Measurements from ENCODE around the gene FN1. TPM values are rescaled to one million over a fixed set of nuclear protein-coding genes. Genes with fewer than 3 reads are reported as not detected.

FN1 gene
- total and polyA plus RNA-seq, 2 donors (not counting 3 experiments of a cell fraction or from before 2014, with no cell fraction given) = 3,221 to 3,740 TPM

- no peaks in the 10 kb centered on the region for H4K20me1 ChIP-seq (replicated peaks; ENCODE audit: control insufficient read depth, extremely low read depth, insufficient read depth, low read length)
- no peaks in the 10 kb centered on the region for H3K9me3 ChIP-seq (replicated peaks; ENCODE audit: control insufficient read depth, insufficient read depth, low read length)
- no peaks in the 10 kb centered on the region for H3K4me1 ChIP-seq (ENCODE audit: control insufficient read depth, extremely low read depth, insufficient read depth, low read length)
- no peak overlapping the region for H3K27ac ChIP-seq (ENCODE audit: insufficient read depth, low read depth, low read length)
- intact Hi-C loops (cut with micrococcal nuclease) = no loop called here
- H3K79me2 ChIP-seq (ENCODE audit: control insufficient read depth, insufficient read depth, low read length) = peaks cover 2% of the 10 kb centered on the region
- DNase-seq (ENCODE audit: low read depth, low spot score) (no peak), FAIRE-seq (no peak)
- H3K36me3 ChIP-seq (ENCODE audit: control insufficient read depth in 2 of 2, extremely low read depth in 1 of 2, insufficient read depth in 2 of 2, low read length in 2 of 2) = peaks cover 51 to 85% of the 10 kb centered on the region in 2 experiments
- TF ChIP-seq EZH2 (IDR thresholded peaks at IDR 0.05; ENCODE audit: borderline replicate concordance, low read depth, low read length, severe bottlenecking) (no peak), POLR2AphosphoS5 (IDR thresholded peaks at IDR 0.05; ENCODE audit: insufficient read depth, low read depth, low read length) (no peak), POLR2A (IDR thresholded peaks at IDR 0.05; ENCODE audit: low read depth, low read length) (peak; percentile 34)
- ChIA-PET CTCF (no interaction called here), POLR2A (interaction anchor here (1.2 kb wide), 1 partner anchor 19 kb away, joined by 3 read pairs; no protein-coding TSS in a partner anchor)
- no peaks in the 10 kb centered on the region for H3K27me3 ChIP-seq (ENCODE audit: control insufficient read depth in 2 of 2, insufficient read depth in 2 of 2, low read length in 2 of 2)
- H3K9me1 ChIP-seq (replicated peaks; ENCODE audit: control insufficient read depth, extremely low read depth, insufficient read depth, low read length) = no peaks in the 10 kb centered on the region
- dilution Hi-C loops (cut with MboI; ENCODE audit: extremely low pct_ligation_motif_present, low sequenced_read_pairs) = no loop called here
- H3K4me2 ChIP-seq (ENCODE audit: insufficient read depth, low read length) = no peak overlapping the region
- no peak overlapping the region for H3K9ac ChIP-seq (replicated peaks; ENCODE audit: extremely low read depth, insufficient read depth, low read length)
- H3K4me3 ChIP-seq (replicated peaks in 1 of 3; ENCODE audit: insufficient read depth in 1 of 3, low read depth in 1 of 3, low read length in 3 of 3) = no peak overlapping the region
- BruUV-seq (replicated peaks) = no TSS peak
- no peak overlapping the region for H2AFZ ChIP-seq (ENCODE audit: low read depth, low read length)
Observed at GRCh38 chr2:215377283-215377682, 58.6 kb downstream of the FN1 start.

GRCh38 chr2:215376103-215376780 lies 59.6 kb downstream of the FN1 start:
- ChIA-PET CTCF (no interaction called here), POLR2A (interaction anchor here (1.2 kb wide), 1 partner anchor 21 kb away, joined by 3 read pairs; no protein-coding TSS in a partner anchor)
- DNase-seq (ENCODE audit: low read depth, low spot score) = no peak
- H3K4me1 ChIP-seq (ENCODE audit: control insufficient read depth, extremely low read depth, insufficient read depth, low read length) = no peaks in the 10 kb centered on the region
- no TSS peak for BruUV-seq (replicated peaks)
- H3K9ac ChIP-seq (replicated peaks; ENCODE audit: extremely low read depth, insufficient read depth, low read length) = no peak overlapping the region
- H3K4me3 ChIP-seq (replicated peaks in 1 of 3; ENCODE audit: insufficient read depth in 1 of 3, low read depth in 1 of 3, low read length in 3 of 3) = no peak overlapping the region
- no peak overlapping the region for H3K4me2 ChIP-seq (ENCODE audit: insufficient read depth, low read length)
- H3K9me3 ChIP-seq (replicated peaks; ENCODE audit: control insufficient read depth, insufficient read depth, low read length) = no peaks in the 10 kb centered on the region
- intact Hi-C loops (cut with micrococcal nuclease) = no loop called here
- H3K9me1 ChIP-seq (replicated peaks; ENCODE audit: control insufficient read depth, extremely low read depth, insufficient read depth, low read length) = no peaks in the 10 kb centered on the region
- no peaks in the 10 kb centered on the region for H3K27me3 ChIP-seq (ENCODE audit: control insufficient read depth in 2 of 2, insufficient read depth in 2 of 2, low read length in 2 of 2)
- no peaks in the 10 kb centered on the region for H4K20me1 ChIP-seq (replicated peaks; ENCODE audit: control insufficient read depth, extremely low read depth, insufficient read depth, low read length)
- FAIRE-seq = peak; percentile 15
- peaks cover 53 to 86% of the 10 kb centered on the region in 2 experiments for H3K36me3 ChIP-seq (ENCODE audit: control insufficient read depth in 2 of 2, extremely low read depth in 1 of 2, insufficient read depth in 2 of 2, low read length in 2 of 2)
- H3K27ac ChIP-seq (ENCODE audit: insufficient read depth, low read depth, low read length) = no peak overlapping the region
- H2AFZ ChIP-seq (ENCODE audit: low read depth, low read length) = no peak overlapping the region
- TF ChIP-seq FOS (IDR thresholded peaks at IDR 0.05; ENCODE audit: borderline replicate concordance, insufficient read depth, low read length) (no peak), POLR2AphosphoS5 (IDR thresholded peaks at IDR 0.05; ENCODE audit: insufficient read depth, low read depth, low read length) (peak; percentile 9)
- dilution Hi-C loops (cut with MboI; ENCODE audit: extremely low pct_ligation_motif_present, low sequenced_read_pairs) = no loop called here
- peaks cover 2% of the 10 kb centered on the region for H3K79me2 ChIP-seq (ENCODE audit: control insufficient read depth, insufficient read depth, low read length)

Data from endothelial cell of umbilical vein (primary cell).